Measurements from ENCODE around the gene HS3ST3A1.
"Not testable (repeated sequence)": the region's sequence is repeated elsewhere in the genome, so short reads cannot be mapped to it uniquely, and the experiment has no call there.

Gene HS3ST3A1

GRCh38 chr17:13538841-13539411 lies 62.8 kb downstream of the HS3ST3A1 start:
- DNase-seq (ENCODE audit: low read depth in 2 of 2), result no peak

GRCh38 chr17:13537871-13538643 lies 63.7 kb downstream of the HS3ST3A1 start:
- no peak for DNase-seq (ENCODE audit: low read depth in 2 of 2)

- DNase-seq (ENCODE audit: low read depth in 2 of 2), result no peak
Measured at GRCh38 chr17:13537167-13537731, 64.5 kb downstream of the HS3ST3A1 start.

GRCh38 chr17:13534946-13535345 lies 66.8 kb downstream of the HS3ST3A1 start:
- DNase-seq (ENCODE audit: low read depth in 2 of 2), result no peak

GRCh38 chr17:13531721-13532120 lies 70.0 kb downstream of the HS3ST3A1 start:
- no peak for DNase-seq (ENCODE audit: low read depth in 2 of 2)

- no peak for DNase-seq (ENCODE audit: low read depth in 2 of 2)
Measured at GRCh38 chr17:13525876-13526275, 75.9 kb downstream of the HS3ST3A1 start.

- no peak for DNase-seq (ENCODE audit: low read depth in 2 of 2)
Measured at GRCh38 chr17:13523164-13523563, 78.6 kb downstream of the HS3ST3A1 start.

GRCh38 chr17:13522749-13523148 lies 79.0 kb downstream of the HS3ST3A1 start:
- no peak for DNase-seq (ENCODE audit: low read depth in 2 of 2)

- no peak for DNase-seq (ENCODE audit: low read depth in 2 of 2)
Measured at GRCh38 chr17:13521784-13522183, 79.9 kb downstream of the HS3ST3A1 start.

GRCh38 chr17:13520899-13521572 lies 80.7 kb downstream of the HS3ST3A1 start:
- no peak for DNase-seq (ENCODE audit: low read depth in 2 of 2)

- DNase-seq (ENCODE audit: low read depth in 2 of 2), result no peak
Measured at GRCh38 chr17:13518261-13519000, 83.3 kb downstream of the HS3ST3A1 start.

- no peak for DNase-seq (ENCODE audit: low read depth in 2 of 2)
Measured at GRCh38 chr17:13513039-13513405, 88.7 kb downstream of the HS3ST3A1 start.

- DNase-seq (ENCODE audit: low read depth in 2 of 2), result no peak
Measured at GRCh38 chr17:13510062-13510461, 91.7 kb downstream of the HS3ST3A1 start.

- no peak for DNase-seq (ENCODE audit: low read depth in 2 of 2)
Measured at GRCh38 chr17:13509527-13509926, 92.2 kb downstream of the HS3ST3A1 start.

GRCh38 chr17:13508896-13509295 lies 92.8 kb downstream of the HS3ST3A1 start:
- no peak for DNase-seq (ENCODE audit: low read depth in 2 of 2)

GRCh38 chr17:13503526-13503925 lies 98.2 kb downstream of the HS3ST3A1 start:
- DNase-seq (ENCODE audit: low read depth in 2 of 2), result no peak

- no peak for DNase-seq (ENCODE audit: low read depth in 2 of 2)
Measured at GRCh38 chr17:13502263-13502662, 99.5 kb downstream of the HS3ST3A1 start.

GRCh38 chr17:13500947-13501346 lies 100.8 kb downstream of the HS3ST3A1 start:
- DNase-seq (ENCODE audit: low read depth in 2 of 2), result no peak

GRCh38 chr17:13498184-13498583 lies 103.5 kb downstream of the HS3ST3A1 start:
- no peak for DNase-seq (ENCODE audit: low read depth in 2 of 2)

GRCh38 chr17:13496553-13497056 lies 105.1 kb downstream of the HS3ST3A1 start:
- DNase-seq (ENCODE audit: low read depth in 2 of 2), result not testable (repeated sequence)

- no peak for DNase-seq (ENCODE audit: low read depth in 2 of 2)
Measured at GRCh38 chr17:13495423-13495822, 106.3 kb downstream of the HS3ST3A1 start.

GRCh38 chr17:13492737-13493122 lies 109.0 kb downstream of the HS3ST3A1 start:
- no peak for DNase-seq (ENCODE audit: low read depth in 2 of 2)

Measured in stimulated activated CD4-positive, alpha-beta T cell treated with anti-CD3 and anti-CD28 coated beads, Interleukin-1b, Interleukin-23, amount 100 ng/mL, for 1 hour (primary cell).